GM21576 (cell line): Measurements from ENCODE around the gene SLC29A2.
"Not testable (repeated sequence)": the region's sequence is repeated elsewhere in the genome, so short reads cannot be mapped to it uniquely, and the experiment has no call there.

ENCODE experiments used
- ATAC-seq: cut with Tn5 transposase; IDR thresholded peaks from one replicate; pipeline ENCODE4 v1.9.1; 2021; ENCODE audit warnings: mild to moderate bottlenecking, moderate library complexity; ENCODE audit not compliant: unreplicated experiment

The SLC29A2 gene

DNA sequence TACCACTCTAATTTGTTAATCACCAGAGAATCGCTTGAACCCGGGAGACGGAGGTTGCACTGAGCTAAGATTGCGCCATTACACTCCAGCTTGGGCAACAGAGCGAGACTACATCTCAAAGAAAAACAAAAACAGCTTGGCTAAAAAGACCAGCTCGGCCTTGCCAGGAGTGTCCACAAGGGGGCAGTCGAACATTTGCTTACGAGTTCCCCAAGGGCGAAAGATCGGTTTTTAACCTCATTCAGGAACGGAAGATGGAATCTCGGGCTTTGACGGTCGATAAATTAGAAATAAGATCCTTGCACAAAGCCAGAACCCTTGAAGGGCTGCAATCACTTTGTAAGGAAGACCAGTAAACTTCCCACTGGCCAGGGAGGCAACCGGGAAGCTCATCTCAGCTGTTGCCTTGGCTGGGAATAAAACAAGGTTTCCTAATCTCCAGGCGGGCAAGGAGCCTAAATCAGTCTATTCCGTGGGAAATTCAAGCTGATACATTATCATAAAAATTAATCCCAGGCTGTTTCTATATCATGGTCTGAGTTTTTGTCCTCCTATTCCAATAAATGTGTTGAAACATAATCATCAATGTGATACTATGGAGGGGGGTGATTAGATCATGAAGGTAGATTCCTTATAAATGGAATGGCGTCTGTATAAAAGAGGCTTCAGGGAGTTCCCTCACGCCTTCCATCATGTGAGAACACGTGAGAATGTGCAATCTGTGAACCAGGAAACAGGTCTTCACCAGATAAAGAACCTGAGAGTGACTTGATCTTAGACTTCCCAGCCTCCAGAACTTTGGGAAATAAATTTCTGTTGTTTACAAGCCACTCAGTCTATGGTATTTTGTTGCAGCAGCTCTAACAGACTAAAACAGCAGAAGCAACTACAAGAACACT lies 14.9 kb upstream of the SLC29A2 start:
- no peak for ATAC-seq

- not testable (repeated sequence) for ATAC-seq
These were observed 12.8 kb upstream of the SLC29A2 start for GRCh38 chr11:66384316-66384715.

DNA sequence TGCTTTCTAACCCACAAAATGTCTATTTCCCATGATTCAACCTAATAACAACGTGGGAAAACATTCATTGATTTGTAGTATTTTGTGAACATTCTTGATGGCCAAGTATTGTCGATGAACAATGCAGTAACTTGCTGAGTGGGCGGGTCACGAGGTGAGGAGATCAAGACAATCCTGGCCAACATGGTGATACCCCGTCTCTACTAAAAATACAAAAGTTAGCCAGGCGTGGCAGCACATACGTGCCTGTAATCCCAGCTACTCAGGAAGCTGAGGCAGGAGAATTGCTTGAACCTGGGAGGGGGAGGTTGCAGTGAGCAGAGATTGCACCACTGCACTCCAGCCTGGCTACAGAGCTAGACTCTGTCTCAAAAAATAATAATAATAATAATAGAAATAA lies 8.7 kb upstream of the SLC29A2 start:
- not testable (repeated sequence) for ATAC-seq

DNA sequence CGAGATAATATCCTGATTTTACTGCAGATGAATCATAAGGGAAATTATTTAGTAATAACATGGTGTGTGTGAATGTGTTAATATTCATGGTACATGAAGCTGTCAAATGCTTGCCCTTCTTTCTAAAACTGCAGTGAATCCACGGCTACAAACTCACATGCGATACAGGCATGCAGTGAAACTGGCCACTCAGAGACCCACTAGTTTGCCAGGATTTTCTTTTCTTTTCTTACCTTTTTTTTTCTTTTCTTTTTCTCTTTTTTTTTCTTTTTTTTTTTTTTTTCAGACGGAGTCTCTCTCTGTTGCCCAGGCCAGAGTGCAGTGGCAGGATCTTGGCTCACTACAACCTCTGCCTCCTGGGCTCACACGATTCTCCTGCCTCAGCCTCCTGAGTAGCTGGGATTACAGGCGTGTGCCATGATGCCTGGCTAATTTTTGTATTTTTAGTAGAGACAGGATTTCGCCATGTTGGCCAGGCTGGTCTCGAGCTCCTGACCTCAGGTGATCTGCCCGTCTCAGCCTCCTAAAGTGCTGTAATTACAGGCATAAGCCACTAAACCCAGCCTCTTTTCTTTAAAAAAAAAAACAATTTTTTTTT lies 2.2 kb upstream of the SLC29A2 start:
- ATAC-seq, result not testable (repeated sequence)

DNA sequence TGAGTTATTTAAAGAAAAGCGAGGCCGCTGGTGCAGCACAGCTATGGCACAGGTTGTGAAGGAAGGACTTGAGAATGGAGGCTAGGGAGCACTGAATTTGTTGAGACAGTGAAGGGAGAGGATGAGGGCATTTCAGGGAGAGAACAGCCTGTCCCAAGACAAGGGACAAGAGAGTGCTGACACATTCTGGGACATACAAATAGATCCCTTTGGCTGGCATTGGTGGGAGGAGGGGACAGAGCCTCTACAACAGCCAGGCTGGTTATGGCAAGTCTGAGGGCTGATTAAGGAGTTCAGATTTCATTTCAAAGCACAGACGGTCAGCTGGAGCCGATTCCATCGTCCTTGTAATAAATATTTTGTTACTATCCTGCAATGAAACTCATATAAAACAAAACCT lies 1.7 kb upstream of the SLC29A2 start:
- ATAC-seq, result no peak

DNA sequence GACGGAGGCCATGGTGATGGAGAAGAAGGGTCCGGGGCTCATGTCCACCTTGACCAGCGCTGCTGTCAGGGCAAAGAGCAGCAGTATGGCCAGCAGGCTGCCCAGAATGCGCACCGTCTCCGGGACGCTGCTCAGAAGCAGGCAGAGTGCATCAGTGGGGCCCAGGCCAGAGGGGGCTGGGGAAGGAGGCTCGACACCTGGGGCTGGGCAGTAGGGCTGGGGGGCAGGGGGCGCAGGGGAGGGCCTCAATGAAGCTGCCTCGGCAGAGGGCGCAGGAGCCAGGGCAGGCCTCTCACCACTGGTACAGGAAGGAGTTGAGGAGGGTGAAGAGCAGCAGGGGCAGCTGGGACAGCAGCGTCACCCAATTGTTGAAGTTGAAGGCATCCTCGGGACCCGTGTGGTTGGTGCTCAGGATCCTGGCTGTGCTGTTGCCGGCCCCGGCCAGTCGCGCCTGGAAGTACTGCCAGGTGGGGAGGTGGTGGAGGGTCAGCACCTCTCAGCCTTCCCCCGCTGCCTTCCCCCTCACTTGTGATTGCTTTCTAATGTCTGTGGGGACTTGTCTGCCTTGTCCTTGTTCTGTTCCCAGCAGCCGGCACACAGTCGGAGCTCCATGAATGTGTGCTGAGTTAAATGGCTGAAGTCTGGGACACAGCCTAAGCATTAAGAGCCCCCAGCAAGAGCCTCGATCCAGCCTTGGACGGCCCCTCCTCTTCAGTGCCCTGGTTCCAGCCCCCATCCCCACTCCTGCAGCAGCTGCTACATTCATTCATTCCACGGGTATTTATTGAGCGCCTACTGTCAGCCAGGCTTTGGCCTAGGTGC lies 2.3 kb downstream of the SLC29A2 start:
- no peak for ATAC-seq

DNA sequence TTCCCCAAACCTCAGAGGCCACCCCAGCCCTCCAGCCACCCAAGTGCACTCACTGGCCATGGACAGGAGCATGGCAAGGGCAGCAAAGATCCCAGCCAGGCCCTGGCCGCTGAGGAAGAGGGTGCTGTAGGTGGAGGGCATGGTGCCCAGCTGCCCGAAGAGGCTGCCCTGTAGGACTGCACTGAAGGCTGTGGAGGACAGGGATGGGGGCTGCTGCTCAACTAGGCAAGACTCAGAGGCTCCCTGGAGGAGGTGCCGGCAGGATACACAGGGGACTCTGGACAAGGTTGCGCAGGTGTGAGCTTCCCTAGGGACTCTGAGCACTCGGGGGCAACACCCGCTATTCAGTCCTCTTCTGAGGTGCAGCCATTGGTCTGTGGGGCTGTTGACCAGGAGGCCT lies 3.1 kb downstream of the SLC29A2 start:
- no peak for ATAC-seq

- no peak for ATAC-seq
These were observed 3.8 kb downstream of the SLC29A2 start for GRCh38 chr11:66367561-66368312.

- no peak for ATAC-seq
These were observed 4.6 kb downstream of the SLC29A2 start for GRCh38 chr11:66366844-66367477.

- ATAC-seq, result no peak
These were observed 5.6 kb downstream of the SLC29A2 start for GRCh38 chr11:66365711-66366619.

DNA sequence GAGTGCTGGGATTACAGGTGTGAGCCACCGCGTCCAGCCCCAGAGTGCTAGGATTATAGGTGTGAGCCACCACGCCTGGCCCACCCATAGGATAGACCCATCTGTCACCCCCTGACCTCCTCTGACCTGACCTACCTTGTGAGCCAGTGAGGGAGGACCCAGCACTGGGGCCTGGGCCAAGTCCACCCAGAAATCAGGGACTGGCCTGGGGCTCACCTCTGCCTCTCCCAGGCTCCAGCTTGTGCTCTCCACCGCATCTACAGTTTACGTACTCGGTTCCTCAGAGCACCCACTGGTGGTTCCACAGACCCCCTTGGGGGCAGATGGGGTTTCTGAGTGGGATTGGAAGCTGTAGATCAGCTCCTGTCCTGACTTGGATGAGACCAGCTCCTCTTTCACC lies 6.4 kb downstream of the SLC29A2 start:
- no peak for ATAC-seq

DNA sequence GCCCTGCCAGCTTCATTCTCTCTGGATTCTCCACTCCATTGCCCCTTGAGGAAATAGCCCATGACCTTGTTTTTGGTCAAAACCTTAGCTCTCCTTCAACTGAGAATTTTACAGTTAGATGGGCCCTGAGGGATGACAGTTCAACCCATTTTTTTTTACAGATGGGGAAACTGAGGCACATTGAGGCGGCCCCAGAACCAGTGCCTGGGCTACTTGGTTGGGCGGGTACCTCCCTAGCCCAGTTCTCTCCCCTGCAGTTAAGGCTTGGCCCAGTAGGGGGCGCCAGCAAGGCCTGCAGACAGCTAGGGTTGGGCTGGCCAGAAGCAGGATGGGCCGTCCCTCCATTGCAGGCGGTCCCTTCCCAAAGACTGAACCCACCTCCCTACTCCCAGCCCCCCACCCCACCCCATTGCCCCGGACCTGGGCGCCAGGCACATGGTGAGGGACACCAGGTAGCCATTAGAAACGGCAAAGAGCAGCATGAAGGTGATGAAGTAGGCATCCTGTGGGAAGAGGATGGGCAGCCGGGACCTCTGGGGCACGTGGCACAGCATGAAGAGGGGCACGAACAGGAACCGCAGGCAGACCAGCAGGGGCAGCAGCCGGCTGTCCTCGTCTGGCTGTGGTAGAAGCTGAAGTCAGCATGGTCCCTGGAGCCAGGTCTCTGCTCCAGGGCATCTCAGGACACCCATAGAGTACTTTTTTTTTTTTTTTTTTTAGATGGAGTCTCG lies 7.6 kb downstream of the SLC29A2 start:
- no peak for ATAC-seq

DNA sequence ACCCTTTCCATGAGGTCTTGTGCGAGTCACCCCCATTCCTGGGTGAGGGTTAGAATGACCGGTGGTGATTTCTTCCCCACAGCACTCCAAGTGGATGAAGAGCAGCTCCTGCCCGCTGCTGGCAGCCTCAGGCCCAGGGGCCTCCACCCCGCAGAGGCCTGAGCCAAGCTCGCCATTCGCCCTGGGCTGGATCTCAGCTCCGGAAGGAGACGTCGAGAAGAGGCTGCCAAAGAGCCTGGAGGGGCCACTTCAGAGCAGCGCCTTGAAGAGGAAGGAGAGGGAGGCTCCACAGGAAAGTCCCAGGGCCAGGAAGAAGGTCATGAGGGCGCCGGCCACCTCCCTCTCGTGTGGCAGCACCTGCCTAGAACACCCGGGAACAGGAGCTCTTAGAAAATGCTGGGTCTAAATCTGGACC lies 8.4 kb downstream of the SLC29A2 start:
- ATAC-seq, result no peak

DNA sequence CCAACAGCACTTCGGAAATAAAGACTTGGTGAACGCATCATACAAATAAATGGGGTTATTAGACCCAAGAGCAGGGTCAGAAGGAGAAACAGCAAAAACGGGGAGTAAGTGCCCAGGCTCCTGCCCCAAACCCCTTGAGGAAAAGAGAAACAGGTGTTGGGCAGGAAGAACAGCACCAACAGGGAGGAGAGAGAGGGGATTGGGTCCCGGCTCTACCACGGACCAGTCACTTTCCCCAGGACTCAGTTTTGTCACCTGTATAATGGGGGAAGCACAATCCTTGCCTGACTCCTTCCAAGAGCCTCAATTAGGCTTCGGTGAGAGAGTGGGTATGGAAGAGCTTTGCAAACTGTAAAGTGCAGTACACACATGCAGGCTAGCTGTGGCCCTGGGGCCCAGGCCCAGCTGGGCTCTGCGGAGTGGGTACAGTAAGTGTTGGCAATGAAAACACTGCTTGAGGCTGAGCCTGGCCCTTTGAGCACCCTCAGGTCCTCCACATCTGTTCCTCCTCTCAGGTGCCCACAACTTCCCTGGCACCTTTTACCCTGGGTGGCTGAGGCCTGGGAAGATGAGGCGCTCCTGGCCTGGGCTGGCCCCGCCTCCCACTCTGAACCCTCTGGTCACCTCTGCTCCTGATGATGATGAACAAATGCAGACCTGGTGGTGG lies 8.9 kb downstream of the SLC29A2 start:
- ATAC-seq, result no peak

DNA sequence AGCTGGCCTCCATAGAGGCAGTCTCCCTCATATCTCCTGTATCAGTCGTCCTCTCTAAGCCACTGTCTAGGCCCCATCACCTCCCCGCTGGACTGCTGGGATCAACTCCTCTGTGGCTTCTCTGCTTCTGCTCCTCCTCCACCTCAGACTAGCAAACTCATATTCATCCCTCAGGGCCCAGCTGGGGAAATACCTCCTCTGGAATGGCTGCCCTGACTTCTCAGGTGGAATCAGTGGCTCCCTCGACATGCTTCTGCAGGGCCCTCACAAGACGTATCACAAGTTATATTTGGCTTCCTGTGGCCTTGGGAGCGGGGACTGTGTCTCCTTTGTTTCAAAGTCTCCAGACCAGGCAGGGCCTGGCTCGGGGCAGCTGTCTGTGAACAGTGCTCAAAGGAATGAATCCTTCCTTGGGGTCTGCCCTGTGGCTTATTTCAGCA lies 10.0 kb downstream of the SLC29A2 start:
- no peak for ATAC-seq

- ATAC-seq, result no peak
These were observed 11.0 kb downstream of the SLC29A2 start for GRCh38 chr11:66360406-66361073.

- no peak for ATAC-seq
These were observed 11.9 kb downstream of the SLC29A2 start for GRCh38 chr11:66359662-66360087.
